ENCODE measurements around the gene TKTL1.

The TKTL1 gene

GRCh38 chrX:154348114-154348531 lies 52.5 kb downstream of the TKTL1 start:
- no peak for DNase-seq

- no peak for DNase-seq
Observed at GRCh38 chrX:154348646-154349358, 53.2 kb downstream of the TKTL1 start.

DNA sequence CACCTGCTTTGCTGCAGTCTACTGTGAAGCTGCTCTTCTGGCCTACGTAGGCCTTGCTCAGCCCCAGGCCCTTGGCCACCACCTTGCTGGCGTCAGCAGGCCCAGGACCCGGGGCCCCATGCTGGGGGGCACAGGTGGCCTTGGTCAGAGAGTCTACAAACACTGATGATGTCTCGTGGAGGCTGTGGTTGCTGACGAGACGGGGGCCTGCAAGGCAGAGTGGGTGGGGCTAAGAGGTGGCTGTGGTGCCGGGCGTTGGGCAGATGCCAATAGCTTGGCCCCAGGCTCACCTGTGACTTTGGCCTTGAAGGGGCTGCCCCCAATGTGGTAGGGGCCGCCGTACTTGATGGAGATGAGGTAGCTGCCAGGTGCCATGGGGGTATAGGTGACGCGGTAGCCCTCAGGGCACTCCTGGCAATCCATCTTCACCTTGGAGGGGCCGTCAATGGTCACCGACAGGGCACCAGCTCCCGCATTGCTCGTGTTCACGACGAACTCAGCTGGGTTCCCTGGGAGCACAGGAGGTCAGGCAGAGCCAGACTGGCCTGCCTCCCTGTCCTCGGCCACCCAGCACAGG lies 53.9 kb downstream of the TKTL1 start:
- no peak for DNase-seq

- no peak for DNase-seq
Observed at GRCh38 chrX:154349979-154350378, 54.4 kb downstream of the TKTL1 start.

- DNase-seq = no peak
Observed at GRCh38 chrX:154350429-154351182, 55.0 kb downstream of the TKTL1 start.

DNA sequence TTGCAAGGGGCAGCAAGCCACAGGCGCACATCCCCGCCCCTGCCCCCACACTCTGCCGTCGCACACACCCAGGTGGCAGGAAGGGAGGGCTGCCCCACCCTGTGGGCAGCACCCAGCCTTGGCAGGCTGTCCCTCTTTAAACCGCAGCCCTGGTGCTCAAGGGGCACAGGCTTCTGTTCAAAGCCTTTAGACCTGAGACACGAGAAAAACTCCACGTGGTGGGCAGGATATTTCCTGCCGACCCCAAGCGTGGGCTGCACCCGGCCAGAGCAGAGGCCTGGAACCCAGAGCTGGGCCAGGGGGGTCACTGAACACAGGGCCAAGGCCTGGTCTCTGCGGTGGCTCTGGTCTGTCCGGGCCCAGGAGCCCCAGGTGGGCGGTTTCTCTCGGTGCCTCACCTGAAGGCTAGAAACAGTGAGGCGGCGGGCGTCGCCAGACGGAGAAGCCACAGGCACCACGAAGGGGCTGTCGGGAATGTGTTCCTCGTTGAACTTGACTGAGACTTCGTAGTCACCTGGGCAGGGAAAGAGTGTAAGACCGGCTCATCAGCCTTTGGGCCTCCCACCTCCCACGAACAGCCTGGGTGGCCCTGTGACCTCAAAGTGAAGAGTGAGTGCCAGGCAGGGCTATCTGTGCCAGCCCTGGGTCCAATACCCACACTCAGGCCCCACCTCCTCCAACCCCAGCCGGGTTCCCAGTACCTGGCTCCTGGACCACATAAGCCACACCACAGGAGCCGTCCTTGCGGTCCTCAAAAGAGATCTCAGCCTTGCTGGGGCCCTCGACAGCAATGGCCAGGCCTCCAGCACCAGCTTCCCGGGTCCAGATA lies 55.8 kb downstream of the TKTL1 start:
- DNase-seq = no peak

GRCh38 chrX:154352012-154352401 lies 56.4 kb downstream of the TKTL1 start:
- no peak for DNase-seq

DNA sequence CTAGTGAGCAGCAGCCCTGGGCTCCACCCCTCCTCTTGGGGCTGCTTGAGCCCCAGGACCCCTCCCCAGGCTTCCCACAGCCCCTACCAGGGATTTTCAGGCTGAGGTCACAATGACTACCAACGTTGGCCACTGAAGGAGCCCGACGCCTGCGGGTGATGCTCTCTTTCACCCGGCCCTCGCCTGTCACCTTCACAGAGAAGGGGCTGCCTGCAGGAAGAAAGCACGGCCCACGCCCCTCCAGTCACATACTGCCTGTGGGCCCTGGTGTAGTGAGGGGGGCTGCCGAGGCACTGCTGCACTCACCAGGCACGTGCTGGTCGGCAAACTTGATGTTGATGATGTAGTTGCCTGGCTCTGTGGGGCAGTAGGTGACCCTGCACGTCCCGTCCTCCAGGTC lies 56.9 kb downstream of the TKTL1 start:
- no peak for DNase-seq

GRCh38 chrX:154353172-154353843 lies 57.7 kb downstream of the TKTL1 start:
- DNase-seq = no peak

DNA sequence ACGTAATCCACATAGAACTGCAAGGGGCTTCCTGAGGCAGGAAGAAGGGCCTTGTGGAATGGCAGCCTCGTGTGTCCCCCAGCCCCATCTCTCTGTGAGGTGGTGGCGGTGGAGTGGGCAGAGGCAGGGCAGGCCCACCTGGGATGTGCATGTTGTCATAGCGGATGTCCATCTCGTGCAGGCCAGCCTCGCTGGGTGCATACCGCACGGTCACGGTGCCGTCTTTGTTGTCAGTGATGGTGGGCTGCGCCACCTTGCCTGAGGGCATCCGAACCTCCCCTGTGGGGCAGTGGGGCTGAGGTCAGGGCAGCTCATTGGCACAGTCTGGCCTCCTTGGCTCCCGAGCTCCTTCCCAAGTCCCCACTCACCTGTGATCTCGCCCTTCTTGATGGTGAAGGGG lies 58.4 kb downstream of the TKTL1 start:
- DNase-seq = no peak

- no peak for DNase-seq
Observed at GRCh38 chrX:154354516-154354915, 58.9 kb downstream of the TKTL1 start.

DNA sequence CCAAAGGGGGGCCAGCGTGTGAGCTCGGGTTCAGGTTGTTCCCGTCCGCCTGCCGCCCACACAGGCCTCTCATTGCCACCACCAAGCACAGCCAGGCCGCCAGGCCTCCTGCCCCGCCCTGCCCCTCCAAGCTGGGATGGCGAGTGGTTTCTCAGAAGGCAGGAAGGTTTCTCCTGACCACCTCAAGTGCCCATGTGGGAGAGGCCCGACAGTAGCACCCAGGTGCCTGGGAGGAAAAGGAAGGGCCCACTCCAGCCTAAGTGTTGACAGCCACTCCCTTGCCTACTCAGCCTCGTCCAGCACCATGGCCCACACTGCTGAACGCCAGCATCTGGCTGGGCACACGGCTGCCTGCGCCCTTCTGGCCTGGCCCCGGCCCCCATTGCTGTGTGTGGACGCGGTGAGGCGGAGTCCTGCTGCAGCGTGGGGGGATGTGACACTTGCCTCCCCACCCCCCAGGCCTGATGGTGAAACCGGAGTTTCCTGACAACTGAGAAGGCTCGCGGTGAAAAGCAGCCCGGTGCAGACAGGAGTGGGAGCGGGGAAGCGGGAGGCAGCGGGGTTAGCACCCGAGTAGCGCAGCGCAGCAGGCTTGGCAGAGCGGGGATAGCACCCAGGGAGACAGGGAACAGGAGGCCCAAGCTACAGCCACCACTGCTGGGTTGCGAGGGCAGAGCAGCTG lies 59.6 kb downstream of the TKTL1 start:
- DNase-seq = no peak

DNA sequence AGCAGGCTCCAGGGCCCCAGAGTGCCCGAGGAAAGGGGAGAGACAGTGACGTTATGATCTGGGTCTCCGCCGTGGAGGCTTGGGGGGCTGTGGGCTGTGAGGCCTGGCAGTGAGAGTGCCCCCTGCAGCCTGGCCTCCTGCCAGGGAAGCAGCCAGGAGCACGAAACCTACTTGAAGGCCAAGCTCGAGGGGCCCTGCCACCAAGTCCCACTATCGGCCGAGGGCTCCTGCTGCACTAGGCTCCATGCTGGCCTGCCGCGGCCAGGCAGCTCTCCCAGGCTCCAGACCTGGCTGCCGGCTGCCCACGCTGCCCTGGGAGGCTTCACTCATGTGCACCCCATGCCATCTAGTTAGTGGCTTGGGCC lies 60.2 kb downstream of the TKTL1 start:
- no peak for DNase-seq

- DNase-seq = no peak
Observed at GRCh38 chrX:154356596-154356995, 61.0 kb downstream of the TKTL1 start.

DNA sequence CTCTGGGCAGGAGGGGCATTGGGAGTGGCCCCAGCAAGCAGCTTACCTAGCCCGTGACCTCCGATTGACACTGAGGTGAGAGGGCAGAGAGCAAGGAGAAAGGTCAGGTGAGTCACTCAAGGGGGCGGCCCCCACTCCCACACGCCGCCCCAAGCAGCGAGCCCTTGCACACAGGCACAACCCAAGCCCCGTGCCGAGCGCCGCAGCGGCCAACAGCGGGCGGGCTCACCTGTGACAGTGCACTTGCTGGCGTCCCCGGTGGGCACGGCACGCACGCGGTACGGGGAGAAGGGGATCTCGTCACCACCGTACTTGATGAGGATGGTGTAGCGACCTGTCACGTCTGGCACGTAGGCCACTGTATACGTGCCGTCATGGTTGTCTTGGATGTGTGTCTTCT lies 61.6 kb downstream of the TKTL1 start:
- no peak for DNase-seq

- no peak for DNase-seq
Observed at GRCh38 chrX:154358011-154358410, 62.4 kb downstream of the TKTL1 start.

DNA sequence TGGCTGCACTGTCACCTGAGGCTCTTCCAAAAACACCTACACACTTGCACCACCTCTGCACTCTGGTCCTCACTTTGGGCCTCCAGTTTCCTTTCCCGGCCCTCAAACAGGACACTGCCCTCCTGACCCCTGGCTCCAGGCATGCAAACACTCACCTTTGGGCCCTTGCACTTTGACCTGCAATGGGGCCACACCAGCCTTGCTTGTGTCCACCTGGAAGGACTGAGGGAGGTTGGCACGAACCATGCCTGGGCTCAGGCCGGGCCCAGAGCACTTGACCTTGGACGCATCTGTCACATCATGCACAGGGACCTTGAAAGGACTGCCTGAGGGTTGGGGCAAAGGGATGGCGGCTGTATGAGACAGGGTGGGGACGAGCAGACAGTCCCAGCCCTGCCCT lies 63.2 kb downstream of the TKTL1 start:
- DNase-seq = no peak

- no peak for DNase-seq
Observed at GRCh38 chrX:154359362-154360154, 64.0 kb downstream of the TKTL1 start.

DNA sequence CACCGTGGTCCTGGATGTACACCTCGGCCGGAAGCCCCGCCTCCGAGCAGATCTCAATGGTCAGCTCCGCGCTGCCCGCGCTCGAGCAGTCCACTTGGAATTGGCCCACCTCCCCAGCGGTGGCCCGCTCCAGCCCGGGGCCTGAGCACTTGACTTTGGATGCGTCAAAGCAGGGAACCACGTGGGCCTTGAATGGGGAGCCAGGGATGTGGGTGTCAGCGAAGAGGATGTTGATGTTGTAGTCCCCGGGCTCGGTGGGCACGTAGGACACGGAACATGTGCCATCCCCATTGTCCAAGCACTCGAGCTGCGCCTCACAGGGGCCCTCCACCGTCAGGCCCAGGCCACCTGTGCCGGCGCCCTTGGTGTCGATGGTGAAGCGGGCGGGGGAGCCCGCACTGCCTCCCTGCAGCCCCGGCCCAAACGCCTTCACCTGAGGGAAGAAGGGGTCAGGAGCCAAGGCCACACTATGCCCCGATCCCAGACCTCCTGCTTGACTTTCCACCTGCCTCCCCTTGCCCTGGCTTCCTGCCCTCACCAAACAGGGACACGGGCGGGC lies 64.6 kb downstream of the TKTL1 start:
- DNase-seq = no peak

DNA sequence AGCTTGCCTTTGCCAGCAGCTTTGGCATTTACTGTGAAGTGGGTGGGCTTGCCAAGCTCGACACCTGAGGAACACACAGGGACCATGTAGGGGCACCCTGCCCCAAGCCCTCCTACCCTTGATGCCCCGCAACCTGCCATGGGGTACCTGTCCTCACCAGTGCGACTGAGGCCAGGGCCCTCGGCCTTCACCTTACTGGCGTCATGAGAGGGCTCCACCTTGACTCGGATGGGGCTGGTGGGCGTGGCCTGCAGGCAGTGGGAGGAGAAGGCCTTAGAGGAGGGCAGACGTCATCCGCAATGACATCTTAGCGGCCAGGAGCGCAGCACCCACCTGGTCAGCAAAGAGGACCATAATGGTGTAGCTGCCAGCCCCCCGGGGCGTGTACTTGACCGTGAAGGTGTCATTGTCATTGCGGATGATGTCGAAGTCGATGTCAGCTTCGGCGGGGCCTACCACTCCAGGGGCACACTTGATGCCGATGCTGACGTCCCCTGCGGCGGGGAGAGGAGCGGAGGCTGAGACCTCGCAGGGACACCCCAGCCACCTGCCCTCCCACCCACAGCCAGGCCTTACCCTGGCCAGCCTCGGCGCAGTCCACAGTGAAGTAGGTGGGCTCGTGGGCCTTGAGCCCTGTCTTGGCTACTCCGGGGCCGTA lies 66.6 kb downstream of the TKTL1 start:
- DNase-seq = no peak
